Erythroblast (primary cell): ENCODE results near the gene NUTF2.

Source experiments
- GATA1 ChIP-seq: IDR thresholded peaks from 2 replicates; pipeline ENCODE4 v1.6.1; 2011; ENCODE audit warnings: low read depth, mild to moderate bottlenecking, control low read depth, low read length, moderate library complexity
- POLR2A ChIP-seq: IDR thresholded peaks from 2 replicates; pipeline ENCODE4 v1.6.1; 2011; ENCODE audit warnings: mild to moderate bottlenecking, low read length

GRCh38 chr16:67919622-67920221 lies 73.0 kb downstream of the NUTF2 start:
- TF ChIP-seq POLR2A (no peak), GATA1 (no peak)
